GM11168 (cell line): ENCODE data around the gene SCN2A.
"Not testable (repeated sequence)": the region's sequence is repeated elsewhere in the genome, so short reads cannot be mapped to it uniquely, and the experiment has no call there.

Experiments
- in situ Hi-C: fragments of 300-500 bp; cut with MboI; formaldehyde crosslinking; loops from one replicate; pipeline ENCODE4 v1.12.0; 2022; ENCODE audit warnings: low sequenced_read_pairs; ENCODE audit not compliant: unreplicated experiment

The SCN2A gene

GRCh38 chr2:165307317-165307716 is 68.1 kb downstream of the SCN2A start:
- in situ Hi-C loops, result no loop called here

- in situ Hi-C loops, result no loop called here
These were observed 72.7 kb downstream of the SCN2A start for GRCh38 chr2:165311949-165312348.

DNA sequence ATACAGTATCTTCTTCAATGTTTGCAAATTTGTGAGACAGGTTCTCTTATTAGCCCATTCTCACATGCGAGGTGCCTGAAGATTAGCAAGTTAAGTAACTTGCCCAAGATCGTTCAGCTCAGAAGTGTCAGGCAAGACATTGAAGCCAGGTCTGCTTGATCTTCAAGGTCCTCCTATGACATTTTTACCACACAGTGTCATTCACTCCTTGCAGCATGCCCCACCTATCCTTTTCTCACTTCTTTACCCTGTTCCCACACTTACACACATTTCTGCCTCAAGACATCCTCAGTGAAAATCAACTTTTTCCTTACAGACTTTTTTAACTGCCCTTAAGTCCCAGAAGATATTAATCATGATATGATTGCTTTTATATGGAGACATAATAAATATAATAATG is 73.8 kb downstream of the SCN2A start:
- in situ Hi-C loops, result no loop called here

GRCh38 chr2:165313509-165313908 is 74.3 kb downstream of the SCN2A start:
- in situ Hi-C loops, result no loop called here

GRCh38 chr2:165328272-165328671 is 89.1 kb downstream of the SCN2A start:
- in situ Hi-C loops, result no loop called here

- in situ Hi-C loops, result not testable (repeated sequence)
These were observed 105.1 kb downstream of the SCN2A start for GRCh38 chr2:165344276-165344675.

- in situ Hi-C loops, result no loop called here
These were observed 109.2 kb downstream of the SCN2A start for GRCh38 chr2:165348441-165348840.

- in situ Hi-C loops, result no loop called here
These were observed 110.0 kb downstream of the SCN2A start for GRCh38 chr2:165349181-165349580.

DNA sequence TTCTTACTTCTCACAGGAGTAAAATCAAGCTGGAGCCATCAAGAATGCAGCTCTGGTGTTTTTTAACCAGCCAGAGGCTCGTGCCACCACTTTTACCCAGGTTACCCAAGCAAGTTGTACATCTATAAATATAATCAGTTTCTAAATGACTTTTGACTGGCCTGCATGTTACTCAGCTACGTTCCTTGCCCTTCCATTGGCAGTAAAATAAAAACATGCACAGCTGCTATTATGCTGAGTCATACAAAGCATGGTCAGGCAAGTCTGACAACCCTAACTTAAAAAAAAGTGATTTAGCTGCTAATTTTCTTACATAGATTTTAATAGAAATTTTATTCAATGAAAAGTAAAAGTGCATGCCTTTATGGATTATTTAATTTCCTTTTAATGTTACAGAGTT is 118.5 kb downstream of the SCN2A start:
- in situ Hi-C loops, result no loop called here

DNA sequence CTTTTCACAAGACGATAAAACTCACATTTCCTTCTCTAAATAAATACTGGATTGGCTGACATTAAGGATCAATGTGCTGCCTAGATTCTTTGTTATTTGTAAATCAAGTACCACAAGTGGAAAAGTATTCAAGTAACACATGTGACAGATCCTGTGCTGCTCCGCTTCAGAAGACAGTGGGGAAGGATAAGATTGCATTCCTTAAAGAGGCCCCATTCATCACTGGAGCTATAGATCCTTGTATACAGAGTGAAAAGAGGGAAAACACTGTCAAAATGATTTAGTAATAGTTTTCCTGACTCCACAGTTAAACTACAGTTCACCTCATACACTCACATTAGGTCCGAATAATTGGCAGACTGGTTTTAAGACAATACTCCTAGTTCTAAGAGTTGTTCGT is 122.3 kb downstream of the SCN2A start:
- in situ Hi-C loops, result no loop called here

DNA sequence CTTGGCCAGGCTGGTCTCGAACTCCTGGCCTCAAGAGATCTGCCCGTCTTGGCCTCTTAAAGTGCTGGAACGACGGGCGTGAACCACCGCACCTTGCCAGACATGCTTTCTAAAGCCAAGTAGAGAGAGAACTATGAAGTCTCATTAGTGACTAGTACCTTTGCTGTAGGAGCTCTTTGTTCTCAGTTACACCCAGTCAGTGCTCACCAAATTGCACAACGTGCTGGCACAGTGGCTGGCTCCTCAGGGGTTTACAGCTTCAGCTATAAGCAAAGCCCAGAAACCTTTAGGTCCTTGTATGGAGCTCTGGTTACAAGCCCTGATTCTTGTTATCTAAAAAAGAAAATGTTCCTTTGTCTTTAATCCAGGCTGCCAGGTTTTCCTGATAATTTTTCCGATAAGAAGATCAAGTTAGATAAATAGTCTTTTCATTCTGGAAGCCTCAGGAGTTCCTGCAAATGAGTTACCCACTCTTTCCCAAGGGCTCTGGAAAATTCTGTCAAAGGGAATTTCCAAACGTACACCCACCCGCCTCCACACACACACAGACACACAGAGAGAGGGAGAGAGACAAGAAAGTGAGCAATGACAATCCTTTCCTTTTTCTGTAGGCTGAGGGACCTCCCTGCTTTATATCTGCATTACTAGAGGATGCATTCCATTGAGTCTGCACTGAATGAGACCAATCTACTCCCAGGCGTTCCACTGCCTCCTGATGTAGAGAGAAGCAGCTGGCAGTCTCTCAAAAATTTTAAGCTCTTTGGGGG is 130.1 kb downstream of the SCN2A start:
- in situ Hi-C loops, result no loop called here

GRCh38 chr2:165369898-165370296 is 130.7 kb downstream of the SCN2A start:
- in situ Hi-C loops, result no loop called here

- in situ Hi-C loops, result no loop called here
These were observed 132.1 kb downstream of the SCN2A start for GRCh38 chr2:165371356-165371755.

DNA sequence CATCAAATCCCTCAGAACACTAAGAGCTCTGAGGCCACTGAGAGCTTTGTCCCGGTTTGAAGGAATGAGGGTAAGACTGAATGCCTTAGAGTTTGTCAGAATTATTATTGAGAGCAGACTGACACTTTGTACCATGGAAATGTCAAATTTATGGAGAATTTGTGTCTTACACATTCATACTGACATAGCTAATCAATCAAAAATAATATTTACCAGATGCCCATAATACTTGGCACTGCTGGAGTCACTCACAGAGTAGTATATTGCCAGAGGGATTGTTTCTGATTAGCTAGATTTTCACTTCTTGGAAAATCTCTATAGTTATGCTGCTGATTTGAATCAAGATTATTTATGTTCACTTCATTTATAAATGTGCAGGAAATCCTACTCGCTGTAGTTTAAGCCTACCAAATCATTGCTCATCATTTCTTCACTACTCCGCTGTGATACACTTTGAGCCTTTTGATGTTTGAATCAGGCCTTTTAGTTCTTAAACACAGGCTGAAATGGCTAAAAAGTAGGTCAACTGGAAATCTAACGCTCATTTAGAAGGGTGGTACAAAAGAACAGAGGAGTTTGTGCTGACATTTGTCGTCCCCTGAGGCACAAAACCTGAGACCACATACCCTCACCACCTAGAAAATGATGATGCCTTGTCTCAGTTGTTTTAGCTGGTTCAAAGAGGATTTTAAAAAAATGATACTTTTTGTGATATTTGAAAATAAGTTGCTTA is 134.2 kb downstream of the SCN2A start:
- in situ Hi-C loops, result no loop called here

- in situ Hi-C loops, result no loop called here
These were observed 137.4 kb downstream of the SCN2A start for GRCh38 chr2:165376571-165376975.

- in situ Hi-C loops, result no loop called here
These were observed 143.1 kb downstream of the SCN2A start for GRCh38 chr2:165382362-165382761.

DNA sequence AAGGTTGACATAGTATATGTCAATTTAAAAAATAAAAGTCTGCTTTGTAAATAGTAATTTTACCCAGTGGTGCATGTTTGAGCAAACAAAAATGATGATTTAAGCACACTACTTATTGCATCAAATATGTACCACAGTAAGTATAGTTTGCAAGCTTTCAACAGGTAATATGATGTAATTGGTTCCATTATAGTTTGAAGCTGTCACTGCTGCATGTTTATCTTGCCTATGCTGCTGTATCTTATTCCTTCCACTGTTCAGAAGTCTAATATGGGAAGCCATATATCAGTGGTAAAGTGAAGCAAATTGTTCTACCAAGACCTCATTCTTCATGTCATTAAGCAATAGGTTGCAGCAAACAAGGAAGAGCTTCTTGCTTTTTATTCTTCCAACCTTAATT is 151.7 kb downstream of the SCN2A start:
- in situ Hi-C loops, result no loop called here

GRCh38 chr2:165391791-165392190 is 152.6 kb downstream of the SCN2A start:
- in situ Hi-C loops, result no loop called here

GRCh38 chr2:165398603-165399002 is 159.4 kb downstream of the SCN2A start:
- in situ Hi-C loops, result not testable (repeated sequence)

- in situ Hi-C loops, result no loop called here
These were observed 162.2 kb downstream of the SCN2A start for GRCh38 chr2:165401285-165401852.

DNA sequence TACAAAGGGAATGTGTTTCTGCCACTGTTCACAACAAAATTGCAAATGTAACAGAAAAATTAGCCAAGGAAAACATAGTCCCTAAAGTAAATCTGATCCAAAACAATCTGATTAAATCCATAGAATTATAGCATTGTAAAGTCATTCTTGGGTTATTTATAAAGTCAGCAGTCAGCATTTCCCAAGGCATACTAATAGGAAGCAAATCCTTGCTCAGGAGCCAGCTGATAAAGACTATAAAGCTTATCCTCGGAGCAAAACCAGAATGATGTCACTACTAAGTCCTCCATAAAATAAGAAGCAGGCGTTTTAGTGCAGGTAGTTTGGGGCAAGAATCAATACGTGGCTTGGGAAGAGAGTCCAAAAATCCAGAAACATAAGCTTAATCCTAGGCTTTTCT is 162.9 kb downstream of the SCN2A start:
- in situ Hi-C loops, result no loop called here
